CMK (cell line): ENCODE results near the gene NR2C2.

Experiments
- DNase-seq: peaks from one replicate; pipeline ENCODE4 v3.0.0-alpha.2; 2010; ENCODE audit warnings: low read depth

The NR2C2 gene

GRCh38 chr3:15023719-15024118 lies 76.3 kb downstream of the NR2C2 start:
- no peak for DNase-seq

GRCh38 chr3:15029625-15030024 lies 82.2 kb downstream of the NR2C2 start:
- DNase-seq, result no peak

- DNase-seq, result no peak
Measured at GRCh38 chr3:15032650-15033049, 85.3 kb downstream of the NR2C2 start.

- no peak for DNase-seq
Measured at GRCh38 chr3:15033103-15033502, 85.7 kb downstream of the NR2C2 start.

- DNase-seq, result no peak
Measured at GRCh38 chr3:15038306-15038705, 90.9 kb downstream of the NR2C2 start.

- no peak for DNase-seq
Measured at GRCh38 chr3:15040844-15041243, 93.5 kb downstream of the NR2C2 start.

- no peak for DNase-seq
Measured at GRCh38 chr3:15041950-15042349, 94.6 kb downstream of the NR2C2 start.

GRCh38 chr3:15042936-15043335 lies 95.6 kb downstream of the NR2C2 start:
- no peak for DNase-seq

- no peak for DNase-seq
Measured at GRCh38 chr3:15043408-15044171, 96.2 kb downstream of the NR2C2 start.

- DNase-seq, result no peak
Measured at GRCh38 chr3:15044326-15044725, 96.9 kb downstream of the NR2C2 start.

GRCh38 chr3:15045667-15046066 lies 98.3 kb downstream of the NR2C2 start:
- no peak for DNase-seq

GRCh38 chr3:15049584-15049983 lies 102.2 kb downstream of the NR2C2 start:
- no peak for DNase-seq

- DNase-seq, result no peak
Measured at GRCh38 chr3:15050405-15051092, 103.2 kb downstream of the NR2C2 start.

GRCh38 chr3:15051531-15051930 lies 104.1 kb downstream of the NR2C2 start:
- peak; percentile 18 for DNase-seq

- peak; percentile 99 for DNase-seq
Measured at GRCh38 chr3:15052335-15053242, 105.2 kb downstream of the NR2C2 start.

- DNase-seq, result no peak
Measured at GRCh38 chr3:15053541-15053940, 106.2 kb downstream of the NR2C2 start.

GRCh38 chr3:15055019-15055557 lies 107.7 kb downstream of the NR2C2 start:
- DNase-seq, result no peak

- DNase-seq, result no peak
Measured at GRCh38 chr3:15056676-15057404, 109.5 kb downstream of the NR2C2 start.

- DNase-seq, result no peak
Measured at GRCh38 chr3:15060029-15060428, 112.6 kb downstream of the NR2C2 start.

GRCh38 chr3:15063238-15063637 lies 115.9 kb downstream of the NR2C2 start:
- DNase-seq, result no peak

- DNase-seq, result no peak
Measured at GRCh38 chr3:15063656-15064286, 116.4 kb downstream of the NR2C2 start.
